ENCODE results near the gene PAAF1.
"Not testable (repeated sequence)": the region's sequence is repeated elsewhere in the genome, so short reads cannot be mapped to it uniquely, and the experiment has no call there.

The PAAF1 gene

GRCh38 chr11:73883856-73884255, 7.1 kb downstream of the PAAF1 start:
- no peak for DNase-seq

- DNase-seq: no peak
Measured at GRCh38 chr11:73888244-73888643, 11.4 kb downstream of the PAAF1 start.

- no peak for DNase-seq
Measured at GRCh38 chr11:73889019-73889418, 12.2 kb downstream of the PAAF1 start.

GRCh38 chr11:73889536-73889935, 12.7 kb downstream of the PAAF1 start:
- DNase-seq: no peak

GRCh38 chr11:73893041-73893440, 16.2 kb downstream of the PAAF1 start:
- no peak for DNase-seq

GRCh38 chr11:73894725-73895335, 18.0 kb downstream of the PAAF1 start:
- no peak for DNase-seq

- DNase-seq: no peak
Measured at GRCh38 chr11:73902303-73902702, 25.5 kb downstream of the PAAF1 start.

GRCh38 chr11:73907191-73907590, 30.4 kb downstream of the PAAF1 start:
- peak in 1 of 2 donors; percentile 6 for DNase-seq

- DNase-seq: no peak
Measured at GRCh38 chr11:73912026-73912425, 35.2 kb downstream of the PAAF1 start.

GRCh38 chr11:73913472-73913871, 36.7 kb downstream of the PAAF1 start:
- DNase-seq: no peak

- no peak for DNase-seq
Measured at GRCh38 chr11:73914284-73914683, 37.5 kb downstream of the PAAF1 start.

- DNase-seq: no peak
Measured at GRCh38 chr11:73916435-73916834, 39.6 kb downstream of the PAAF1 start.

GRCh38 chr11:73921180-73921579, 44.4 kb downstream of the PAAF1 start:
- DNase-seq: no peak

- DNase-seq: no peak
Measured at GRCh38 chr11:73929388-73929787, 52.6 kb downstream of the PAAF1 start.

GRCh38 chr11:73931039-73931645, 54.3 kb downstream of the PAAF1 start:
- DNase-seq: peak in 1 of 2 donors; percentile 13

- no peak for DNase-seq
Measured at GRCh38 chr11:73931951-73932350, 55.2 kb downstream of the PAAF1 start.

- no peak for DNase-seq
Measured at GRCh38 chr11:73932781-73933180, 56.0 kb downstream of the PAAF1 start.

- not testable (repeated sequence) for DNase-seq
Measured at GRCh38 chr11:73936047-73936446, 59.2 kb downstream of the PAAF1 start.

GRCh38 chr11:73939096-73939495, 62.3 kb downstream of the PAAF1 start:
- no peak for DNase-seq

GRCh38 chr11:73940801-73941570, 64.2 kb downstream of the PAAF1 start:
- DNase-seq: no peak

- no peak for DNase-seq
Measured at GRCh38 chr11:73942010-73942409, 65.2 kb downstream of the PAAF1 start.

GRCh38 chr11:73944085-73944484, 67.3 kb downstream of the PAAF1 start:
- DNase-seq: no peak

- DNase-seq: no peak
Measured at GRCh38 chr11:73944901-73945300, 68.1 kb downstream of the PAAF1 start.

GRCh38 chr11:73945396-73945795, 68.6 kb downstream of the PAAF1 start:
- DNase-seq: no peak
